Measurements from ENCODE around the gene GPA33. TPM values are rescaled to one million over a fixed set of nuclear protein-coding genes. Genes with fewer than 3 reads are reported as not detected.
A peak's percentile ranks its signal among the peaks of the same experiment; 100 is the strongest.

Gene GPA33
- total and polyA plus RNA-seq, 10 of the 15 experiments (the other 5 are each of a cell fraction or from before 2014, with no cell fraction given): 0.09 to 0.27 (median 0.21) TPM; not detected in 1

GRCh38 chr1:167120899-167121298 is 30.7 kb upstream of the GPA33 start:
- in situ Hi-C loops (cut with MboI): loop anchor here (5.0 kb wide), 1 partner anchor 54 kb away; no protein-coding TSS in a partner anchor
- FAIRE-seq (no peak), ATAC-seq (no peak), DNase-seq (ENCODE audit: low read depth, low spot score) (no peak)
- BruUV-seq (replicated peaks): no TSS peak
- Histone ChIP-seq H3K4me3 (no peak overlapping the region), H4K20me1 (ENCODE audit: control insufficient read depth, insufficient read depth) (no peaks in the 10 kb centered on the region), H3K27me3 (replicated peaks in 1 of 2; ENCODE audit: control insufficient read depth in 2 of 2, insufficient read depth in 2 of 2, low read length in 1 of 2) (peaks cover 0 to 2% of the 10 kb centered on the region in 2 experiments; a peak in 1 of 4 replicates), H3K4me2 (ENCODE audit: control insufficient read depth, insufficient read depth) (no peak overlapping the region), H2AFZ (ENCODE audit: control insufficient read depth, low read depth, low read length) (no peak overlapping the region), H3K27ac (ENCODE audit: control insufficient read depth, insufficient read depth) (no peak overlapping the region), H3K9ac (ENCODE audit: control insufficient read depth, insufficient read depth, low read length) (no peak overlapping the region), H3K79me2 (ENCODE audit: control insufficient read depth, insufficient read depth, low read length) (no peaks in the 10 kb centered on the region), H3K36me3 (ENCODE audit: control insufficient read depth in 2 of 2, insufficient read depth in 2 of 2, low read length in 1 of 2) (no peaks in the 10 kb centered on the region), H3K9me3 (replicated peaks; ENCODE audit: control insufficient read depth, insufficient read depth, low read length) (no peaks in the 10 kb centered on the region), H3K4me1 (ENCODE audit: control insufficient read depth, insufficient read depth, low read length) (no peaks in the 10 kb centered on the region)
- WGBS (ENCODE audit: insufficient coverage, insufficient replicate concordance, low lambda C conversion rate, missing lambda C conversion rate): 49% methylated on average over 13 of the region's 13 CpGs
- ChIA-PET RAD21 (ENCODE audit: unreplicated experiment) (no interaction called here), CTCF (no interaction called here), SMC1A (ENCODE audit: uncharacterized antibody, unreplicated experiment) (interaction anchor here (0.9 kb wide), 1 partner anchor 56 kb away, joined by 3 read pairs; no protein-coding TSS in a partner anchor), POLR2A (no interaction called here)
- intact Hi-C loops (cut with micrococcal nuclease; ENCODE audit: unreplicated experiment): loop anchor here (5.0 to 10.0 kb wide), 2 partner anchors 209 to 324 kb away; no protein-coding TSS in a partner anchor
- TF ChIP-seq PAX8 (IDR thresholded peaks at IDR 0.05) (no peak), RAD21 (IDR thresholded peaks at IDR 0.05; ENCODE audit: insufficient read depth, low read depth, low read length) (0 out of 2 replicates have a peak, but pooled peaks have one; percentile 14), CTCF (IDR thresholded peaks at IDR 0.05 in 2 of 3, conservative IDR thresholded peaks at IDR 0.05 in 1 of 3; ENCODE audit: control insufficient read depth in 2 of 3, extremely low read depth in 1 of 3, insufficient read depth in 1 of 3, low read depth in 3 of 3, low read length in 3 of 3) (no peak)

DNA sequence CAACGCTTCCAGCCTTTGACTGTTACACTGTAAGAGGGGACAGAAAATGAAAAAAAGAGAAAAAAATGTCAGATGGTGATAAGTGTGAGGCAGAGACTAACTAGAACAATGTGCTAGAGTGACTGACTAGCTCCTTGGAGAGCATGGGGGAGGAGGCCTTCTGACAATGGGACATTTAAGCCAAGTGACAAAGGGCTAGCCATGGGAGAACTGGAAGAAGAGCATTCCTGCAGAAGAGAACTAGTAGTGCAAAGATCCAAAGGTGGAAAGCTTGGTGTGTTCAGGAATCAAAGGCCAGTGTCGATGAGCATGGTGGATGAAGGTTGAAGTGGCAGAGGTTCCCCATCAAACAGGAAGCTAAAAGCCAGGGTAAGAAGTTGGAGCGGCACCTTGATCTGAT is 29.5 kb upstream of the GPA33 start:
- no peaks in the 10 kb centered on the region for H3K79me2 ChIP-seq (ENCODE audit: control insufficient read depth, insufficient read depth, low read length)
- no peaks in the 10 kb centered on the region for H3K36me3 ChIP-seq (ENCODE audit: control insufficient read depth in 2 of 2, insufficient read depth in 2 of 2, low read length in 1 of 2)
- CTCF ChIA-PET: interaction anchor here (0.6 kb wide), 1 partner anchor 1205 kb away, joined by 3 read pairs; no protein-coding TSS in a partner anchor
- in situ Hi-C loops (cut with MboI): loop anchor here (5.0 kb wide), 1 partner anchor 52 kb away; no protein-coding TSS in a partner anchor
- no peak overlapping the region for H3K9ac ChIP-seq (ENCODE audit: control insufficient read depth, insufficient read depth, low read length)
- POLR2A ChIA-PET: no interaction called here
- no TSS peak for BruUV-seq (replicated peaks)
- SMC1A ChIA-PET (ENCODE audit: uncharacterized antibody, unreplicated experiment): no interaction called here
- intact Hi-C loops (cut with micrococcal nuclease; ENCODE audit: unreplicated experiment): loop anchor here (5.0 to 10.0 kb wide), 2 partner anchors 207 to 325 kb away; no protein-coding TSS in a partner anchor
- TF ChIP-seq MXI1 (IDR thresholded peaks at IDR 0.05; ENCODE audit: low read depth, low read length): no peak
- TF ChIP-seq BCLAF1 (IDR thresholded peaks at IDR 0.05): no peak
- no peaks in the 10 kb centered on the region for H3K9me3 ChIP-seq (replicated peaks; ENCODE audit: control insufficient read depth, insufficient read depth, low read length)
- no peaks in the 10 kb centered on the region for H3K4me1 ChIP-seq (ENCODE audit: control insufficient read depth, insufficient read depth, low read length)
- ATAC-seq: no peak
- H3K4me2 ChIP-seq (ENCODE audit: control insufficient read depth, insufficient read depth): no peak overlapping the region
- no peaks in the 10 kb centered on the region for H4K20me1 ChIP-seq (ENCODE audit: control insufficient read depth, insufficient read depth)
- H3K27ac ChIP-seq (ENCODE audit: control insufficient read depth, insufficient read depth): no peak overlapping the region
- 41% methylated on average over 3 of the region's 3 CpGs for WGBS (ENCODE audit: insufficient coverage, insufficient replicate concordance, low lambda C conversion rate, missing lambda C conversion rate)
- no peak for DNase-seq (ENCODE audit: low read depth, low spot score)
- no peak overlapping the region for H2AFZ ChIP-seq (ENCODE audit: control insufficient read depth, low read depth, low read length)
- peaks cover 0 to 2% of the 10 kb centered on the region in 2 experiments; a peak in 1 of 4 replicates for H3K27me3 ChIP-seq (replicated peaks in 1 of 2; ENCODE audit: control insufficient read depth in 2 of 2, insufficient read depth in 2 of 2, low read length in 1 of 2)
- H3K4me3 ChIP-seq: no peak overlapping the region
- FAIRE-seq: no peak
- RAD21 ChIA-PET (ENCODE audit: unreplicated experiment): no interaction called here
